Activated CD8-positive, alpha-beta T cell treated with anti-CD3 and anti-CD28 coated beads for 36 hours (primary cell): ENCODE results near the gene TROAP. TPM values are rescaled to one million over a fixed set of nuclear protein-coding genes. Genes with fewer than 3 reads are reported as not detected.

Source experiments
- ATAC-seq: fragments of 200-7000 bp; cut with Tn5 transposase; one replicate; pipeline ENCODE4 v1.10.0; 2021; ENCODE audit warnings: mild to moderate bottlenecking, moderate library complexity
- CTCF ChIA-PET: fragments of 350-600 bp; sonication (Branson Sonifier 250); formaldehyde crosslinking; loops from one replicate; lab custom pipeline; 2021; ENCODE audit warnings: antibody characterized with exemption; lab: Charles Lee
- POLR2A ChIA-PET: fragments of 350-600 bp; sonication (Branson Sonifier 250); formaldehyde crosslinking; loops from one replicate; lab custom pipeline; 2021; ENCODE audit warnings: antibody characterized with exemption; lab: Charles Lee
- DNase-seq: peaks from one replicate; pipeline ENCODE4 v3.0.0-alpha.2; 2020
- H3K27ac Mint-ChIP-seq: one replicate; pipeline ENCODE4 v1.8.0; 2021; ENCODE audit warnings: mild to moderate bottlenecking, mixed read lengths
- H3K27me3 Mint-ChIP-seq: one replicate; pipeline ENCODE4 v1.8.0; 2021; ENCODE audit warnings: mixed read lengths
- H3K36me3 Mint-ChIP-seq: one replicate; pipeline ENCODE4 v1.8.0; 2021; ENCODE audit warnings: low read depth, mixed read lengths
- H3K4me1 Mint-ChIP-seq: one replicate; pipeline ENCODE4 v1.8.0; 2021; ENCODE audit warnings: low read depth, mixed read lengths
- H3K4me3 Mint-ChIP-seq: one replicate; pipeline ENCODE4 v1.8.0; 2021; ENCODE audit warnings: mild to moderate bottlenecking, moderate library complexity, mixed read lengths
- H3K9me3 Mint-ChIP-seq: one replicate; pipeline ENCODE4 v1.8.0; 2021; ENCODE audit warnings: mixed read lengths
- CTCF ChIP-seq: fragments of 200-600 bp; IDR thresholded peaks from one replicate; pipeline ENCODE4 v1.8.0; 2022; ENCODE audit warnings: antibody characterized with exemption, mild to moderate bottlenecking
- intact Hi-C: fragments of 100-400 bp; cut with micrococcal nuclease; formaldehyde crosslinking; loops from one replicate; pipeline ENCODE4 v1.10.0; 2022
- total RNA-seq, 2 experiments: library from RNA; stranded (reverse); gene quantifications; one replicate each; pipeline ENCODE4 v1.2.3, GENCODE V29; 2021

The TROAP gene
- total RNA-seq, 2 experiments from 2014 or later: 46.6 to 52.6 TPM

GRCh38 chr12:49349266-49349665 is 26.2 kb downstream of the TROAP start:
- DNase-seq (no peak), ATAC-seq (no peak)
- Mint-ChIP-seq H3K27me3 (peaks cover 53% of the 10 kb centered on the region), H3K27ac (no peak overlapping the region), H3K4me3 (no peak overlapping the region), H3K9me3 (no peaks in the 10 kb centered on the region), H3K4me1 (peaks cover 25% of the 10 kb centered on the region), H3K36me3 (no peaks in the 10 kb centered on the region)
- POLR2A ChIA-PET: interaction anchor here (1.0 to 2.9 kb wide), 3 partner anchors 18 to 54 kb away, joined by 3 to 13 read pairs (median 5); partner anchors contain the start of genes PRPH, SPATS2 and TROAP
- intact Hi-C loops: no loop called here
- CTCF ChIA-PET: interaction anchor here (0.8 to 6.9 kb wide), 12 partner anchors 8 to 231 kb away, joined by 3 to 145 read pairs (median 12); partner anchors contain the start of genes C1QL4 and PRPH
- TF ChIP-seq CTCF: no peak

GRCh38 chr12:49352351-49352750 is 29.3 kb downstream of the TROAP start:
- peaks cover 32% of the 10 kb centered on the region for H3K27me3 Mint-ChIP-seq
- intact Hi-C loops: no loop called here
- no peak overlapping the region for H3K4me3 Mint-ChIP-seq
- ATAC-seq (no peak), DNase-seq (no peak)
- peaks cover 5% of the 10 kb centered on the region for H3K4me1 Mint-ChIP-seq
- POLR2A ChIA-PET: no interaction called here
- CTCF ChIA-PET: interaction anchor here (1.0 to 6.9 kb wide), 7 partner anchors 10 to 254 kb away, joined by 3 to 145 read pairs (median 8); partner anchors contain the start of gene TROAP
- H3K27ac Mint-ChIP-seq: no peak overlapping the region
- no peak for TF ChIP-seq CTCF
- H3K36me3 Mint-ChIP-seq: no peaks in the 10 kb centered on the region
- no peaks in the 10 kb centered on the region for H3K9me3 Mint-ChIP-seq

GRCh38 chr12:49355913-49356312 is 32.9 kb downstream of the TROAP start:
- Mint-ChIP-seq H3K27ac (no peak overlapping the region), H3K9me3 (no peaks in the 10 kb centered on the region), H3K4me3 (no peak overlapping the region), H3K4me1 (peaks cover 2% of the 10 kb centered on the region), H3K36me3 (no peaks in the 10 kb centered on the region), H3K27me3 (peaks cover 17% of the 10 kb centered on the region)
- intact Hi-C loops: no loop called here
- DNase-seq (no peak), ATAC-seq (no peak)
- no peak for TF ChIP-seq CTCF
- POLR2A ChIA-PET: interaction anchor here (1.6 kb wide), 1 partner anchor 169 kb away, joined by 3 read pairs; no protein-coding TSS in a partner anchor
- CTCF ChIA-PET: interaction anchor here (1.4 to 8.9 kb wide), 5 partner anchors 8 to 159 kb away, joined by 3 to 366 read pairs (median 114); partner anchors contain the start of genes DNAJC22, PRPH and SPATS2

GRCh38 chr12:49357103-49357678 is 34.1 kb downstream of the TROAP start:
- H3K9me3 Mint-ChIP-seq: no peaks in the 10 kb centered on the region
- ChIA-PET CTCF (interaction anchor here (0.6 to 8.9 kb wide), 28 partner anchors 9 to 271 kb away, joined by 3 to 366 read pairs (median 7); partner anchors contain the start of genes DNAJC22, PRPH and SPATS2), POLR2A (interaction anchor here (1.5 kb wide), 1 partner anchor 9 kb away, joined by 3 read pairs; no protein-coding TSS in a partner anchor)
- intact Hi-C loops: no loop called here
- ATAC-seq (no peak), DNase-seq (no peak)
- no peak overlapping the region for H3K27ac Mint-ChIP-seq
- H3K4me1 Mint-ChIP-seq: peaks cover 2% of the 10 kb centered on the region
- no peaks in the 10 kb centered on the region for H3K36me3 Mint-ChIP-seq
- peak; percentile 54 for TF ChIP-seq CTCF
- peaks cover 16% of the 10 kb centered on the region for H3K27me3 Mint-ChIP-seq
- H3K4me3 Mint-ChIP-seq: no peak overlapping the region
